GM12891 (cell line): ENCODE data around the gene GPC3.

ENCODE experiments used
- POLR2A ChIP-seq: IDR thresholded peaks from 2 replicates; pipeline ENCODE4 v1.6.1; 2011; ENCODE audit warnings: low read depth, low read length, control low read depth
- SPI1 ChIP-seq: IDR thresholded peaks from 2 replicates; pipeline ENCODE4 v1.6.1; 2011; ENCODE audit warnings: low read depth, low read length, control low read depth

DNA sequence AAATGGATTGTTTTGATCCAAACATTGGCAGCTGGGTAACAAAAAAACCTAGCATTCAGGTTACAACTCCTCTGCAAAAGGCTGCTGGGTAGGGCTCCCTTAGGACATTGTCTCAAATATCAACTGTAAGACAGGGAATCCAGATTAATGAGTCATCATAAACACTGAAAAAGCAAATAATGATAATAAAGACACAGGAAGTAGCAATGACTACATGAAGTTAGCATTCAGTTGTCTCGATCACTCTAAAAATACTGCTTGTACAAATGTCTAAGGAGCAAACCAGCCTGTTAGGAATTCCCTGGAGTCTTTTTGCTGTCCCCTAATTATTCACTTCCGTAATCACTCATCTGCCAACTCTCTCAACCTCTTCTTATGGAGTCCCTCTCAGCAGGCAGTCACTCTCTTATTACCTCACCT is 259.2 kb downstream of the GPC3 start:
- no peak for TF ChIP-seq POLR2A
- TF ChIP-seq SPI1: no peak
